Activated CD4-positive, alpha-beta T cell treated with anti-CD3 and anti-CD28 coated beads, Interleukin-2, Interleukin-6, amounts not matched to agents 100 ng/mL and 50 ng/mL, durations not matched to agents 16 hours and 8 hours (primary cell): ENCODE measurements around the gene MDH1.
A peak's percentile ranks its signal among the peaks of the same experiment; 100 is the strongest.
"Not testable (repeated sequence)": the region's sequence is repeated elsewhere in the genome, so short reads cannot be mapped to it uniquely, and the experiment has no call there.

Experiments
- DNase-seq: peaks from one replicate; pipeline ENCODE4 v3.0.0-alpha.2; 2020

The MDH1 gene

DNA sequence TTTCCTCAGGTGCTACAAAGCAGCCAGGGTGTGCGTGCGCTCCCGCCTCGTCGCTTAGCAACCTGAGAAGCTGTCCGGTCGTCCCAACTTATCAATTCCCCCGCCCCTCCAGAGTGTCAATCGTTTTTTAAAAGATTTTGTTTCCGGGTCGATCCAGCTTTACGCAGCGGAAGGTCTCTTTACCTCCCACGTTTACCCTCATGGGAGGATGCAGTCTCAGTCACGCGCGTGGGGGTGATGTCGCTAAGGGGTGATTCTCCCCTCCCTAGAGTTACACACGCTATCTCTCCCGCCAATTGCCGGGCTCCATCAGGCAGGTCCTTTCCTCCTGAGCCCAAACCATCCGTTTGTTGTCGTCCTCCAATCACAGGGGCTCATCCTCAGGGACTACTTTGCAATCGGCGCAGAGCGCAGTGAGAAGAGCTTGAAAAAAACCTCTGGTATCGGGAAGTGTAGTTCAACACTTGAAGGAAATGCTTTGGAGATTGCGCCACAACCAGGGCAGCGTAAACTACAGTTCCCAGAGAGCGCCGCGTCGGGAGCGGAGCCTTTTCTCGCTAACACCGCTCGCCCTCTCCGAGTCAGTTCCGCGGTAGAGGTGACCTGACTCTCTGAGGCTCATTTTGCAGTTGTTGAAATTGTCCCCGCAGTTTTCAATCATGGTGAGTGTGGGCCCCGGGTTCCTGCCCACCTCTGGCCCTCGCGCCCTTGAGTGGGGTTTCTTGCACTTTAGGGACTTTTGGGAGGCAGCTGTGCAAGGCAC lies at the start of gene MDH1, which contains the start of gene WDPCP:
Gene MDH1, plus strand, starts transcription at position 579 of the 763 bp plus-strand sequence. Its CDS starts 81 bp downstream, at position 660.
Gene WDPCP, minus strand, starts transcription at position 93 of the 763 bp plus-strand sequence. CDS start 206 bp downstream, outside the sequence.
- DNase-seq = peak; percentile 97

DNA sequence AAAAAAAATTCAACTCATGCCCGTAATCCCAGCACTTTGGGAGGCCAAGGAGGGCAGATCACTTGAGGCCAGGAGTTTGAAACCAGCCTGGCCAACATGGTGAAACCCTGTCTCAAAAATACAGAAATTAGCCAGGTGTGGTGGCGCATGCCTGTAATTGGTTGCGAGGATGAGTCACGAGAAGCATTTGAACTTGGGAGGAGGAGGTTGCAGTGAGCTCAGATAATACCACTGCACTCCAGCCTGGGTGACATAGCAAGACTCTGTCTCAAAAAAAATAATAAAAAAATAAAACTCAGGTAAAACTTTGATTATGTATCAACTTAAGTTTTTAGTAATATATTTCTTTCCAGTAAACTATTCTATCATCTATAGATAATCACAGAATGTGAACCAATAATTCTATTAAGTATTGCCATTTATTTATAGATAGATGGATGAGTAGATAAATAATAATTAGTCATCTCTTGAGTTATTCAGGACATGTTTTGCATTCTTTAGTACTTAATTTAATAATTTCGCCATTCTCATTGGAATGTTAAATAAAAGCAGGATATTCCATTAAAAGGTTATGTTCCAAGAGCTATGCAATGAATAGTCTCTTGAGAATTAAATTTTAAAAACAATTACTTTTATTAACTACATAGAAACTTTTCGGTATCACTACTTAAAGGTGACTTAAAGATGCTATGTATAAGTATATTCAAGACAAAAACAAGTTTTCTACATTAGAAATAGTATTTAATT lies 49.2 kb upstream of the MDH1 start:
- DNase-seq = no peak

DNA sequence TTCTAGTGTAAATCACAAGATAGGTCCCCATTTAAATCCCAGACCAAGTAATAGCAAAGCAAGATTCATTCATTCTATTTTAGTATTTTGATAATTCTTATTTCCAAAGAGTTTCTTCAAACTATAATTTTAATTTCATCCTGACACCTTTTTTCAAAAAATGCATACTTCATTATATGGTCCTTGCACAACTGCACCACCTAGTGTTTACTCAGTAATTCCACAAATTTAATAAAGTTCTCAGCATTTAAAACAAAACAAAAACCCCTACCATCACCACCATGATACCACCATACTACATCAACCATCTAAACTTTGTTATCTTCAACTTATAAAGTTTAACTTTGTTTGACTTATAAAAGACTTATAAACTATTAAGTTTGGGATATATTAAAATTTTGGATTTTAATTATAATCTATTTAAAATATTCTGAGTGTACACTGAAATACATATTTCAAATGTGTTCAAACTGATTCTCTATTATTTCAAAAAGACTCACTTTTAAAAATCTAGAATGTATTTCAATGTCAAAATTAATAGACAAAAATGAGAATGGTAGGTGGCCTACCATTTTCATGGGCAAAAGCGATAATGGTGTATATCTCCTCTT lies 44.6 kb upstream of the MDH1 start:
- DNase-seq = peak; percentile 7

DNA sequence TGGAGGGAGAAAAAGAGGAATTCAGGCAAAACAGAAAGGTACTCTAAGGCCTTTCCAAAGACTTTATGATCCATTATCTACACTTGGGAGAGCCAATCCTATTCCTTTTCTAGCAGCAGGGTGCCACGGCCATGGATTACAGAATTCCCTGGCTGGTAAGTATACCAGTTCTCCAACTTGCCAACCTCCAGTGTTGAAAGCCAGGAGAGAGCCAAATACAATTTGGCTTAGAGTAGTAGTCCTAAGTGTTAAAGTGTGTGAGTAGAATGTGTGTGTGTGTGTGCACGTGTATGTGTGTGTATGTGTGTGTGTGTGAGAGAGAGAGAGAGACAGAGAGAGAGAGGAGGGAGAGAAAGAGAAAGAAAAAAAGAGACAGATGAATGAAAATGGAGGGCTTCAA lies 43.7 kb upstream of the MDH1 start:
- no peak for DNase-seq

GRCh38 chr2:63553049-63553448 lies 35.7 kb upstream of the MDH1 start:
- DNase-seq = no peak

DNA sequence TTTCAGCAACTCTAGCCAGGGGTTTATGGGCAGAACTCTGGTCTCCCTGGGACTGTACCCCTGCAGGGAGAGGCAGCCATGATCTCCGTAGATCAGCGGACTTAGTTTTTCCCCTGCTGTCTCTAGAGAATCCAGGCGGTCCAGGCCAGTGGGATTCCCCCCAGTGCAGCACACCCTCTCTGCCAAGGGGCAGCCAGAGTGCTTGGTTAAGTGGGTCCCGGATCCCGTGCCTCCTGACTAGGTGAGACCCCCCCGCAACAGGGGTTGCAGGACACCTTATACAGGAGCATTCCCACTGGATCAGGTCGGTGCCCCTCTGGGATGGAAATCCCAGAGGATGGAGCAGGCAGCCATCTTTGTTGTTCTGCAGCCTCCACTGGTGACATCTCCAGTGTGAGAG lies 33.5 kb upstream of the MDH1 start:
- DNase-seq = no peak

- no peak for DNase-seq
Observed at GRCh38 chr2:63555931-63556330, 32.8 kb upstream of the MDH1 start.

- not testable (repeated sequence) for DNase-seq
Observed at GRCh38 chr2:63557819-63558218, 30.9 kb upstream of the MDH1 start.

DNA sequence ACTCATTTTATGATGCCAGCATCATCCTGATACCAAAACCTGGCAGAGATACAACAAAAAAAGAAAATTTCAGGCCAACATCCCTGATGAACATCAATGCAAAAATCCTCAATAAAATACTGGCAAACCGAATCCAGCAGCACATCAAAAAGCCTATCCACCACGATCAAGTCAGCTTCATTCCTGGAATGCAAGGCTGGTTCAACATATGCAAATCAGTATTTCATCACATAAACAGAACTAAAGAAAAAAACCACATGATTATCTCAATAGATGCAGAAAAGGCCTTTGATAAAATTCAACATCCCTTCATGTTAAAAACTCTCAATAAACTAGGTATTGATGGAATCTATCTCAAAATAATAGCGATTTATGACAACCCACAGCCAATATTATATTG lies 29.8 kb upstream of the MDH1 start:
- not testable (repeated sequence) for DNase-seq

- DNase-seq = no peak
Observed at GRCh38 chr2:63562751-63563150, 26.0 kb upstream of the MDH1 start.

GRCh38 chr2:63569740-63570139 lies 19.0 kb upstream of the MDH1 start:
- no peak for DNase-seq

GRCh38 chr2:63571291-63571690 lies 17.5 kb upstream of the MDH1 start:
- no peak for DNase-seq

DNA sequence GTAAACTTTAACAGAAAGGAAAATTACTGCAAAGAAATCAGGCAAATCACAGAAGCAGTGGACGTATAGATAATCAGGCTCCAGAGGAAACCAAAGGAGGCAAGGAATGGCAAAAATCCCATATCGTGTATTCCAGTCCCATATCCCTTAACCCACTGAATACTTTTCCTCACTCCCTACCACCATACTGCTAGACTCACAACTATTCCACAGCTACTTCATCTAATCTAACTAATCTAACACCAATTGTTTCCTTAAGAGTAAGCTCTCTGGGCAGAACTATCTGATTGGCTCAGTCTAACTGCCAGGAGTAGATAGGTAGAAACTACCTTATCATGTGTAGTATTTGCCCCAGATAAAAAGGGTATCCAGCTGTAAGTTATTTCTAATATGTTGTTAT lies 16.8 kb upstream of the MDH1 start:
- DNase-seq = no peak

DNA sequence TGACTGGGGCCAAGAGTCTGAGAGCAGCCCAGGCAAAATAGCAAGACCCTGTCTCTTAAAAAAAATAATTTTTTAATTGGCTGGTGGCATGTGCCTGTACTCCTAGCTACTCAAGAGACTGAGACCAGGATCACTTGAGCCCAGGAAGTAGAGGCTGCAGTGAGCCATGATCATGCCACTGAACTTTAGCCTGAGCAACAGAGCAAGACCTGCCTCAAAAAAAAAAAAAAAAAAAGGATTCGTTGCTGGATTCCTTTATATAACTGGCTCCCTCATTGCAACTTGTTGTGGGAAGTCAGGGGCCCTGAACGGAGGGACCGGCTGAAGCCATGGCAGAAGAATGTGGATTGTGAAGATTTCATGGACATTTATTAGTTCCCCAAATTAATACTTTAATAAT lies 15.7 kb upstream of the MDH1 start:
- not testable (repeated sequence) for DNase-seq

DNA sequence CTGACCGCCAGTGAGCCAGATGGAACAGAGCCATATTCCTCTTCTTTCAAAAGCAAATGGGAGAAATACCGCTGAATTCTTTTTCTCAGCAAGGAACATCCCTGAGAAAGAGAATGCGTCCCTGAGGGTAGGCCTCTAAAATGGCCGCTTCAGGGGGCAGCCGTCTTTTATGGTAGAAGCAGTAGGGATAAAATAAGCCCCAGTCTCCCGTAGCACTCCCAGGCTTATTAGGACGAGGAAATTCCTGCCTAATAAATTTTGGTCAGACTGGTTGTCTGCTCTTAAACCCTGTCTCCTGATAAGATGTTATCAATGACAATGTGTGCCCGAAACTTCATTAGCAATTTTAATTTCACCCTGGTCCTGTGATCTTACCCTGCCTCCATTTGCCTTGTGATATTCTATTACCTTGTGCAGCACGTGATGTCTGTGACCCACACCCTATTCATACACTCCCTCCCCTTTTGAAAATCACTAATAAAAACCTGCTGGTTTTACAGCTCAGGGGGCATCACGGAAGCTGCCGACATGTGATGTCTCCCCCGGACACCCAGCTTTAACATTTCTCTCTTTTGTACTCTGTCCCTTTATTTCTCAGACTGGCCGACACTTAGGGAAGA lies 14.9 kb upstream of the MDH1 start:
- DNase-seq = not testable (repeated sequence)

DNA sequence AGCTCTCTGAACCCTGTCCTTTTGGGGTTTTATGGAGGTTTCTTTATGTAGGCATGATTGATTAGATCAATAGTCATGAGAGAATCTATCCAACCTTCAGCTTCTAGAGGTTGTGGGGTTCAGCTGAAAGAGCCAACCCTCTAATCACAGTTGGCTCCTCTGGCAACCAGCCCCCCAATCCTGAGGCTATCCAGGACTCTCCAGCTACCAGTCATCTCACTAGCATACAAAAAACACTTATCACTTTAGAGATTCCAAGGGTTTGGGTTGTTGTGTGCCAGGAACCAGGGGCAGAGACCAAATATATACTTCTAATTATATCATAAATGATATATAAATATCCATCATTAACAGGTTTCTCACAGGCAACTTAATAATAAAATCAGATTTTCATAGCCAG lies 12.2 kb upstream of the MDH1 start:
- DNase-seq = no peak

- DNase-seq = no peak
Observed at GRCh38 chr2:63578767-63579166, 10.0 kb upstream of the MDH1 start.

- DNase-seq = no peak
Observed at GRCh38 chr2:63580651-63581297, 8.0 kb upstream of the MDH1 start.

GRCh38 chr2:63581298-63581961 lies 7.3 kb upstream of the MDH1 start:
- DNase-seq = no peak

GRCh38 chr2:63582873-63583272 lies 5.9 kb upstream of the MDH1 start:
- DNase-seq = no peak

DNA sequence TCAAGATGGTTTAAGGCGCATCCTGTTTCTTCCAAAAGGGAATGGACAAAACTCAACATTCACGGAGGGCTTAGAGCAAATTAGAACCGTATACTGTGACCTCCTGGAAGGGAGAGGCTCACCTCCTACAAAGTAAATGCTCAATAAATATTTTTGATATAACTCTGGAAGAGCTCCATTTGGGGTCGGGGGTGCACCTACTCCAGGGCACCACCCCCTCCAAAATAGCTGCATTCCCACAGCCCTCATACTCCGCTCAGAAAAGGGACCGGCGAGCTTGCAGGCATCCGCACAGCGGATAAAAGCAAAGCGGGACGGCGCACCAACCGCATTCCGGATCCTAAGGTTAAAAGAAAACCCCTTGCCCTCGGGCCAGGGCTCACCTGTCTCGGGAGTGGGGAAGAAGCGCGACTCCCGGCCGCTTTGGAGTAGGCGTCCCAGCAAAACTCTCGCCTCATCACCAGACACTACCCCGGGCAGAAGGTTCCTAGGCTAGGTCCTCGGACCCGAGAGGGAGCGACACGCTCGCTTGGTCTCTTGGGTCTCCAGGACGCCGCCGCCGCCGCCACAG lies 864 bp upstream of the MDH1 start:
- no peak for DNase-seq
